Measurements from ENCODE around the gene CTSH. TPM values are rescaled to one million over a fixed set of nuclear protein-coding genes. Genes with fewer than 3 reads are reported as not detected.

CTSH gene
- total and polyA plus RNA-seq, 2 experiments from 2014 or later, result 19.7 to 19.9 TPM

GRCh38 chr15:78872155-78872971, 72.5 kb downstream of the CTSH start, which contains the start of gene MORF4L1:
Gene MORF4L1 (plus strand): TSS chr15:78872890. CDS start chr15:78873018, 128 bp downstream.
- Mint-ChIP-seq H3K9me3 (no peaks in the 10 kb centered on the region), H3K36me3 (ENCODE audit: low read depth) (peaks cover 17% of the 10 kb centered on the region), H3K27ac (peak within 1 kb of the TSS; percentile 100), H3K4me3 (peak within 1 kb of the TSS; percentile 96), H3K4me1 (peaks cover 34% of the 10 kb centered on the region), H3K27me3 (ENCODE audit: insufficient read depth, low read depth, poor library complexity) (peaks cover 22% of the 10 kb centered on the region)
- Histone ChIP-seq H3K27ac (ENCODE audit: low read depth) (peak within 1 kb of the TSS; percentile 93), H3K4me3 (peak within 1 kb of the TSS; percentile 68), H3K4me2 (peak within 1 kb of the TSS; percentile 82), H3K9me2 (ENCODE audit: insufficient read depth) (no peaks in the 10 kb centered on the region), H3K4me1 (ENCODE audit: insufficient read depth) (peaks cover 30% of the 10 kb centered on the region), H3K79me2 (replicated peaks; ENCODE audit: insufficient read depth) (peaks cover 44% of the 10 kb centered on the region), H3K36me3 (ENCODE audit: insufficient read depth) (no peaks in the 10 kb centered on the region), H3K27me3 (ENCODE audit: insufficient read depth) (no peaks in the 10 kb centered on the region), H3F3A (replicated peaks; ENCODE audit: low read depth) (peaks cover 3% of the 10 kb centered on the region; the same call in 1 of the 2 replicates), H4K20me1 (replicated peaks; ENCODE audit: insufficient read depth) (peaks cover 29% of the 10 kb centered on the region), H2AFZ (0 out of 2 replicates have a peak within 1 kb of the TSS, but pooled peaks have one; percentile 0)
- ATAC-seq (peak; percentile 92), DNase-seq (ENCODE audit: low spot score) (peak; percentile 96)
- TF ChIP-seq EZH2 (IDR thresholded peaks at IDR 0.05; ENCODE audit: low read depth, unreplicated experiment) (no peak), POLR2AphosphoS5 (IDR thresholded peaks at IDR 0.05; ENCODE audit: low read depth) (0 out of 2 replicates have a peak, but pooled peaks have one; percentile 27), ETS1 (IDR thresholded peaks at IDR 0.05) (peak; percentile 79; the same call in 1 of the 2 replicates), EZH2phosphoT487 (IDR thresholded peaks at IDR 0.05; ENCODE audit: unreplicated experiment) (no peak), JUNB (IDR thresholded peaks at IDR 0.05; ENCODE audit: unreplicated experiment) (no peak), NANOG (IDR thresholded peaks at IDR 0.05; ENCODE audit: borderline replicate concordance) (no peak), REST (IDR thresholded peaks at IDR 0.05; ENCODE audit: unreplicated experiment) (no peak), ZNF114 (CRISPR knock-in tag; IDR thresholded peaks at IDR 0.05) (no peak), CTCF (conservative IDR thresholded peaks at IDR 0.05; ENCODE audit: low read depth in 2 of 2) (no peak), CREB1 (CRISPR knock-in tag; IDR thresholded peaks at IDR 0.05; ENCODE audit: low read depth) (peak; percentile 99), ZNF331 (CRISPR knock-in tag; IDR thresholded peaks at IDR 0.05; ENCODE audit: low read depth) (no peak), ZNF462 (CRISPR knock-in tag; IDR thresholded peaks at IDR 0.05) (no peak), STAT1 (IDR thresholded peaks at IDR 0.05; ENCODE audit: unreplicated experiment) (no peak)
